ENCODE measurements around the gene IL17RE.

- TF ChIP-seq CTCF (conservative IDR thresholded peaks at IDR 0.05 in 1 of 2, IDR thresholded peaks at IDR 0.05 in 1 of 2; ENCODE audit: extremely low read depth in 1 of 2, insufficient read depth in 1 of 2, low read depth in 1 of 2, low read length in 2 of 2) (no peak), EZH2 (IDR thresholded peaks at IDR 0.05; ENCODE audit: borderline replicate concordance, low read length) (no peak)
These were observed 32.7 kb upstream of the IL17RE start for GRCh38 chr3:9869955-9870354.
